Astrocyte (in vitro differentiated cells and primary cell): Measurements from ENCODE around the gene BCL2L1. TPM values are rescaled to one million over a fixed set of nuclear protein-coding genes. Genes with fewer than 3 reads are reported as not detected.

ENCODE experiments used
- DNase-seq: peaks from one replicate; pipeline ENCODE4 v3.0.0-alpha.2; 2010; ENCODE audit warnings: low read depth
- FAIRE-seq: peaks from 2 replicates; lab custom pipeline; 2011; peaks lifted over from hg19 to GRCh38; lab: Jason Lieb, UNC
- H2AFZ ChIP-seq: 2 replicates; pipeline ENCODE4 v1.6.0; 2012; ENCODE audit warnings: low read depth, low read length, inconsistent platforms
- H3K27ac ChIP-seq: 2 replicates; pipeline ENCODE4 v1.5.1; 2011; ENCODE audit warnings: low read depth, low read length, inconsistent platforms
- H3K27me3 ChIP-seq: 2 replicates; pipeline ENCODE4 v1.6.0; 2011; ENCODE audit warnings: low read length, inconsistent platforms; ENCODE audit not compliant: insufficient read depth
- H3K36me3 ChIP-seq: 2 replicates; pipeline ENCODE4 v1.5.1; 2011; ENCODE audit warnings: low read length, inconsistent platforms; ENCODE audit not compliant: insufficient read depth
- H3K4me1 ChIP-seq: 2 replicates; pipeline ENCODE4 v1.5.1; 2011; ENCODE audit warnings: low read length, inconsistent platforms; ENCODE audit not compliant: insufficient read depth
- H3K4me2 ChIP-seq: 2 replicates; pipeline ENCODE4 v1.6.0; 2012; ENCODE audit warnings: low read length, inconsistent platforms
- H3K4me3 ChIP-seq: 2 replicates; pipeline ENCODE4 v1.5.1; 2011; ENCODE audit warnings: low read depth, mild to moderate bottlenecking, low read length, inconsistent platforms; ENCODE audit not compliant: insufficient read depth
- H3K79me2 ChIP-seq: 2 replicates; pipeline ENCODE4 v1.6.0; 2012; ENCODE audit warnings: mild to moderate bottlenecking, low read length, inconsistent platforms; ENCODE audit not compliant: insufficient read depth
- H3K9ac ChIP-seq: 2 replicates; pipeline ENCODE4 v1.6.0; 2012; ENCODE audit warnings: mild to moderate bottlenecking, low read length, inconsistent platforms
- H3K9me3 ChIP-seq: 2 replicates; pipeline ENCODE4 v1.5.1; 2012; ENCODE audit warnings: low read depth, mild to moderate bottlenecking, low read length, inconsistent platforms; ENCODE audit not compliant: insufficient read depth
- H4K20me1 ChIP-seq: 2 replicates; pipeline ENCODE4 v1.6.0; 2012; ENCODE audit warnings: low read length, inconsistent platforms; ENCODE audit not compliant: insufficient read depth
- H3K27ac Mint-ChIP-seq: one replicate; pipeline ENCODE4 v1.8.0; 2021; ENCODE audit warnings: mild to moderate bottlenecking, mixed read lengths; ENCODE audit not compliant: unreplicated experiment
- H3K27me3 Mint-ChIP-seq: one replicate; pipeline ENCODE4 v1.8.0; 2021; ENCODE audit warnings: low read depth, mixed read lengths; ENCODE audit not compliant: unreplicated experiment
- H3K36me3 Mint-ChIP-seq: one replicate; pipeline ENCODE4 v1.8.0; 2021; ENCODE audit warnings: low read depth, mixed read lengths; ENCODE audit not compliant: unreplicated experiment
- H3K4me1 Mint-ChIP-seq: one replicate; pipeline ENCODE4 v1.8.0; 2021; ENCODE audit warnings: low read depth, mixed read lengths; ENCODE audit not compliant: unreplicated experiment
- H3K4me3 Mint-ChIP-seq: one replicate; pipeline ENCODE4 v1.8.0; 2021; ENCODE audit warnings: mild to moderate bottlenecking, moderate library complexity, mixed read lengths; ENCODE audit not compliant: unreplicated experiment
- H3K9me3 Mint-ChIP-seq: one replicate; pipeline ENCODE4 v1.8.0; 2021; ENCODE audit warnings: mild to moderate bottlenecking, mixed read lengths; ENCODE audit not compliant: unreplicated experiment
- EZH2 ChIP-seq: IDR thresholded peaks from 2 replicates; pipeline ENCODE4 v1.6.1; 2012; ENCODE audit warnings: mild to moderate bottlenecking, low read length, inconsistent platforms; ENCODE audit not compliant: insufficient read depth
- total RNA-seq: library from RNA; stranded (reverse); gene quantifications from 2 replicates; pipeline ENCODE4 v1.2.1, GENCODE V29; 2021
- TF ChIP-seq, protein P1 (sequence below): IDR thresholded peaks from 2 replicates; pipeline ENCODE4 v1.5.1; 2011; ENCODE audit warnings: low read depth, mild to moderate bottlenecking, inconsistent platforms, low read length, moderate library complexity; ENCODE audit not compliant: insufficient read depth

BCL2L1 gene
- total RNA-seq, 1 donor from 2014 or later, result 149 TPM

DNA sequence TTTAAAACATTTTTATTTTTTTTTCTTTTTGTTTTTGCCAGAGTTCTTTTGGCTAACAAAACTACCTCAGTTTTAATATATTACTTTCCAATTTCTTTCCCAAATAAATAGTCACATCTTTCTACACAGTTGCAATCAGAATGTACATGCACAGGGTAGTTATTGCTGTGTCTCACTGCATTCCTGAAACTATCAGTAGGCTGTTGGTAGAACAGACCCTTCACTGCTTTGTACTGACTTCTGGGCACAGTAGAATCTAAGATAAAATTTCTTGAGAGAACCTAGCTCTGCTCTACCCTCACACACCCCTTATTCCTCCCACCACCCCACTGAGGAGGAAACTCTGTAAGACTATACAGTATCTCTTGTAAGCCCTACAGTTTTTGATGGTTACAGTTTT lies 36.3 kb upstream of the BCL2L1 start:
- no peaks in the 10 kb centered on the region for H3K9me3 ChIP-seq
- H3K27ac ChIP-seq, result no peak overlapping the region
- H3K4me2 ChIP-seq, result no peak overlapping the region
- no peak overlapping the region for H3K27ac Mint-ChIP-seq
- H3K4me1 ChIP-seq, result no peaks in the 10 kb centered on the region
- H3K9me3 Mint-ChIP-seq, result no peaks in the 10 kb centered on the region
- TF ChIP-seq EZH2, result no peak
- TF ChIP-seq, protein P1, sequence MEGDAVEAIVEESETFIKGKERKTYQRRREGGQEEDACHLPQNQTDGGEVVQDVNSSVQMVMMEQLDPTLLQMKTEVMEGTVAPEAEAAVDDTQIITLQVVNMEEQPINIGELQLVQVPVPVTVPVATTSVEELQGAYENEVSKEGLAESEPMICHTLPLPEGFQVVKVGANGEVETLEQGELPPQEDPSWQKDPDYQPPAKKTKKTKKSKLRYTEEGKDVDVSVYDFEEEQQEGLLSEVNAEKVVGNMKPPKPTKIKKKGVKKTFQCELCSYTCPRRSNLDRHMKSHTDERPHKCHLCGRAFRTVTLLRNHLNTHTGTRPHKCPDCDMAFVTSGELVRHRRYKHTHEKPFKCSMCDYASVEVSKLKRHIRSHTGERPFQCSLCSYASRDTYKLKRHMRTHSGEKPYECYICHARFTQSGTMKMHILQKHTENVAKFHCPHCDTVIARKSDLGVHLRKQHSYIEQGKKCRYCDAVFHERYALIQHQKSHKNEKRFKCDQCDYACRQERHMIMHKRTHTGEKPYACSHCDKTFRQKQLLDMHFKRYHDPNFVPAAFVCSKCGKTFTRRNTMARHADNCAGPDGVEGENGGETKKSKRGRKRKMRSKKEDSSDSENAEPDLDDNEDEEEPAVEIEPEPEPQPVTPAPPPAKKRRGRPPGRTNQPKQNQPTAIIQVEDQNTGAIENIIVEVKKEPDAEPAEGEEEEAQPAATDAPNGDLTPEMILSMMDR, result no peak
- FAIRE-seq, result no peak
- H3K27me3 Mint-ChIP-seq, result no peaks in the 10 kb centered on the region
- DNase-seq, result no peak
- no peak overlapping the region for H3K4me3 Mint-ChIP-seq
- H3K4me1 Mint-ChIP-seq, result peaks cover 7% of the 10 kb centered on the region
- H3K79me2 ChIP-seq, result peaks cover 87% of the 10 kb centered on the region
- H3K36me3 ChIP-seq, result peaks cover 10% of the 10 kb centered on the region
- no peak overlapping the region for H2AFZ ChIP-seq
- H3K36me3 Mint-ChIP-seq, result peaks cover 4% of the 10 kb centered on the region
- no peak overlapping the region for H3K9ac ChIP-seq
- H4K20me1 ChIP-seq, result peaks cover 9% of the 10 kb centered on the region
- no peak overlapping the region for H3K4me3 ChIP-seq
- H3K27me3 ChIP-seq, result no peaks in the 10 kb centered on the region

DNA sequence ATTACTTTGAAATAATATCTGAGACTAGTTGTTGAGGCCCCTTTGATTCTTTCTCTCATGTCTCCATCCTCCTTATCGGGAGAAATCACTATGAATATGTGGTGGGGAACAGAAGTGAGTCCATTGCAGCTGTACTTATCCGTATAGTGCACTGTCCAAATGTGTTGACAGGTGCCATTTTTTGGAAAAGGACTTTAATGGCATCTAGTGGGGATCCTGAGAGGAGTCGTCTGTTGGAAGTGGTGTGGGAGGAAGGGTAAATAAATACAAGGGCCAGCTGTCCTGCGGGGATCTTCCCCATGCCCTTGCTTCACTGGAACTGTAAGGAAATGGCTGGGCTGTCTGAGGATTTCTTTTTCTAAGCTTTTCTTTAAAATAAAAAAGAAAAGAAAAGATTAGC lies 35.9 kb upstream of the BCL2L1 start:
- Histone ChIP-seq H3K4me3 (no peak overlapping the region), H3K9ac (no peak overlapping the region), H3K79me2 (peaks cover 89% of the 10 kb centered on the region), H3K9me3 (no peaks in the 10 kb centered on the region), H3K27ac (no peak overlapping the region), H2AFZ (no peak overlapping the region), H3K27me3 (no peaks in the 10 kb centered on the region), H3K4me2 (no peak overlapping the region), H3K36me3 (peaks cover 10% of the 10 kb centered on the region), H3K4me1 (no peaks in the 10 kb centered on the region), H4K20me1 (peaks cover 9% of the 10 kb centered on the region)
- Mint-ChIP-seq H3K9me3 (no peaks in the 10 kb centered on the region), H3K27me3 (no peaks in the 10 kb centered on the region), H3K36me3 (peaks cover 4% of the 10 kb centered on the region), H3K4me3 (no peak overlapping the region), H3K27ac (no peak overlapping the region), H3K4me1 (peaks cover 7% of the 10 kb centered on the region)
- no peak for FAIRE-seq
- TF ChIP-seq, protein P1, result no peak
- no peak for TF ChIP-seq EZH2
- no peak for DNase-seq

DNA sequence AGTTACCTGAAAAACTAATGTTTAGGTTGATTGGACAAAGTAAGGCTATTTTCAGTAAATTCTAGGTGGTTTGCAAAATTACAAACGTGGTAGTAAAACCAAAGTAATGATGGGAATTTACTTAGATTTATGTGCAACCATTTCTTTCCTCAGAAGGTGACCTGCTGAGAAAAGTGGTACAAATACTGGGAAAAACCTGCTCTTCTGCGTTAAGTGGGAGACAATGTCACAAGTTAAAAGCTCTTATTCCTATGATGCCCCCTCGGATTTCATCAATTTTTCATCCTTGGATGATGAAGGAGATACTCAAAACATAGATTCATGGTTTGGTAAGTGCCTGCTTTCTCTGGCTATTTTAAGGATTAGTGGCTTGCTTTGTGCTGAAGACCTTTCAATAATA lies 34.6 kb upstream of the BCL2L1 start:
- Mint-ChIP-seq H3K4me1 (peaks cover 7% of the 10 kb centered on the region), H3K9me3 (no peaks in the 10 kb centered on the region), H3K36me3 (peaks cover 4% of the 10 kb centered on the region), H3K27ac (no peak overlapping the region), H3K4me3 (no peak overlapping the region), H3K27me3 (no peaks in the 10 kb centered on the region)
- Histone ChIP-seq H3K4me3 (no peak overlapping the region), H2AFZ (no peak overlapping the region), H4K20me1 (peaks cover 9% of the 10 kb centered on the region), H3K27ac (no peak overlapping the region), H3K79me2 (peaks cover 89% of the 10 kb centered on the region), H3K4me1 (no peaks in the 10 kb centered on the region), H3K9me3 (no peaks in the 10 kb centered on the region), H3K36me3 (peaks cover 10% of the 10 kb centered on the region), H3K9ac (no peak overlapping the region), H3K27me3 (no peaks in the 10 kb centered on the region), H3K4me2 (no peak overlapping the region)
- DNase-seq, result no peak
- FAIRE-seq, result no peak
- no peak for TF ChIP-seq EZH2
- TF ChIP-seq, protein P1, result no peak
